Measurements from ENCODE around the gene GUCY2F.

GUCY2F gene

DNA sequence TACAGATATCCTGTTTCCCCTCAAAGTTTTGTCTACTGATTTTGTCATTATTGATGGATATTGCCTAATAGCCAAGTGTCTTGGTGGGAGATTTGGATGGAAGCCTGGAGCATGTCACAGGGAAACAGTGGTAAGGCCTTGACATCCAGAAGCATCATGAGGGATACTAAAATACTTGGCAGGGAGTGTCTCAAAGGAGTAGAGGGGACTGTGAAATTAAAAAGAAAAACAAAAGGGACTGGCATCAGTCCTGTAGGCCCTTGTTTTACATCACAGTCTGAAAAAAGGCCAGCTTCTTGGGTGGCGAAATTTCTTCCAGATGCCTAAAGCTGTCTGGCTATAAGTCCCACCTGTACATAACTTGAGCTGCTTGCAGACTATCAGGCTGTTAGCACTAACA lies 83.8 kb downstream of the GUCY2F start:
- DNase-seq (ENCODE audit: low read depth in 2 of 3, low spot score in 1 of 3): no peak

DNA sequence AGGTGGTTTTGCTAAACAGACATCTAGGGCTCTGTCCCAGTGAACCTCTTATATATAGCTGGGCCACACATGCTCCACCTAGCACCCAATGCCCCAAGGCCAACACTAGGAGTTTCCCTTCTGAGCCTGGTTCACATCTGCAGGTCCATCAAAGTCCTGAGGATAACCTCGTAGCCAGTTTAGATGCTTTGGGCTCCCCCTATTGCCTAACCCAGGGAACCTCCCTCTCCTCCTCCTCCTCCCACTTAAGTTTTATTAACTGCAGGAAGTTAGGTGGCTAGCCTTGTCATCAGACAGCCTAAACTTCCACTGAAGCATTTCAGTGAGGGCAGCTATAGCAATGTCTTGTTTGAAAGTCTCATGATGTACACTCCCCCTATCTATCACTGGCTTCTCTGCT lies 88.0 kb downstream of the GUCY2F start:
- no peak for DNase-seq (ENCODE audit: low read depth in 2 of 3, low spot score in 1 of 3)

DNA sequence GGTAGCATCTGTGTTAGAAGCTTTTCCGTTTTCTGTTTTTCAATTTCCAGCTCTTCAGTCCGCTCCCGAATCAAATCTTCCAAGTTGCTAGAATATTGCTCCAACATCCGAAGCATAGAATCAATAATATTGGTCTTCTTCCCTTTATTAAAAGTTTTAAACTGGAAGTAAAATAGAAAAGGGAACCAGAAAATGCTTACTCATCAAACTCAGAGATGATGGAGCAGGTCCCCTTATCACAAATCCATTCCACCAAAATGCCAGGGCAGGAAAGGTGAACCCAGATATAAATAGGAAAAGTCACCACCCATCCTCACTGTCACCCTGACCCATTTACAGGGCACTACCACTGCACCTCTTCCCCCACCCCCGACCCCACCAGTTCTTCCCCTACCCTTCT lies 89.0 kb downstream of the GUCY2F start:
- no peak for DNase-seq (ENCODE audit: low read depth in 2 of 3, low spot score in 1 of 3)

DNA sequence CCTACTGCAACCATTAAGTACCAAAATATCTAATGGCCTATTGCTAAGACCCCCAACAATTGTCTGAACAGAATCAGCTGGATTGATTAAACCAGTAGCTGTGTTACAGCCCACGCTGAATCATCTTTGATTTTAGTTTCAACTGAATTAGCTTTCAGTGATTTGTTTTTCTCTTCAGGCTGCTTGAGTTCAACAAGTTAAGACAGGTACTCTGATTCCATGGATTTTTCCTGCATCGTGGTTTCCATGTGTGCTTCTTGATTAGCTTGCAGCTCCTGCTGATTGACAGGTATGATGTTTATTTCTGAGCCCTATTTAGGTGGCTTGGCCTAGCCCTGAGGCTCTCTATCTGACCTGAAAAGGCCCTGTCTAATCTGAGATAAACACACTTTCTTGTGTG lies 91.3 kb downstream of the GUCY2F start:
- DNase-seq (ENCODE audit: low read depth in 2 of 3, low spot score in 1 of 3): no peak

DNA sequence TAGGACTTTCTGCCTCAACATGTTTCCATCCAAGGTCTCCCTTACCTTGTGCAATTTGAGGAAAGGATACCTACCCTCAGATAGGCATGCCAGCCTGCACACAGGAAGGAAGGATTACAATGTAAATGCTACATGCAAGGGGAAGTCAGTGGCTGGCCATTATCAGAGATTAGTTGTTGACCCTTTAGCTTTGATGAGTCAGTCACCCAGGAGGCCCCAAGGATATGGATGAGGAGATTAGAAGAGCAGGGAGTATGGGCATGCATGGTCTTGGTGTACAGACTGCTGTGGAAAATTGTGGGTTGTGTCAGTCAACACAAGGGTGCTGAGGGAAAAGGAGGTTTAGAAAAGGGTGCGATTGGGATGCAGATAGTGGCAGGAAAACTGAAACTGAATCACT lies 92.0 kb downstream of the GUCY2F start:
- no peak for DNase-seq (ENCODE audit: low read depth in 2 of 3, low spot score in 1 of 3)

DNA sequence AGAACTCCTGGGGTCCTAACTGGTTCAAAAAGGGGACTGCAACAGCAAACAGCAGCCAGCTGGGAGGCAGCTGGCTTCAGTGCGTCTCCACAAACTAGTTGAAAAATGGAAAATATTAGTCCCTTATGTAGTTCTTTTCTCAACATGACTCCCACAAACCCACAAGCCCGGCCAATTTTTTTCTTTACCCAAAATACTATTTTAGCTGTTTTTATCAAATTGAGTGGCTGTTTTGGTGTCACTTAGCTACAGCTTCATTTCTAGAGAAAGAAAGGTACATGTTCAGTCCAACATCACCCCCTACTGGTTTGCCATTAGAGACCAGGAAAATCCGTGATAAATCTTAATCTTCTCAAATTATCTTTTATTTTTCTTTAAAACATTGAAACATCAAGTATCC lies 97.2 kb downstream of the GUCY2F start:
- peak in 1 of 3 donors; percentile 3 for DNase-seq (ENCODE audit: low read depth in 2 of 3, low spot score in 1 of 3)

DNA sequence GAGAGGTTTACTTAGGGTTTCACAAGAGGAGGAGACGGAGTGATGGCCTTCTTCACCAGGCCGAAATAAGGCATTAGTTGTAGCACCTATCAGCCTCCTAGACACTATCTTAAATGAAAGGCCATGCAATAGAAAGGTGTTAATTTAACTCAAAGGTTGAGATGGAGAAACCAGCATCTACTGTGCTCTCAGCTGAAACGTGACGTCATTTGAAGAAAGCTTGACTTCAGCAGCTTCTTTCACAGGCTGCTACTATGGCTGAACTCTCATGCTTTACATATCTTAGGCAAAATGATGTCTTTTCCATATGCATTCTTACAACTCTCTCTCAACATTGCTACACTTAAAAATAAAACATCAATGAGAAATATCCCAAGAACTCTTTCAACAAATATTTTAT lies 99.6 kb downstream of the GUCY2F start:
- DNase-seq (ENCODE audit: low read depth in 2 of 3, low spot score in 1 of 3): no peak

DNA sequence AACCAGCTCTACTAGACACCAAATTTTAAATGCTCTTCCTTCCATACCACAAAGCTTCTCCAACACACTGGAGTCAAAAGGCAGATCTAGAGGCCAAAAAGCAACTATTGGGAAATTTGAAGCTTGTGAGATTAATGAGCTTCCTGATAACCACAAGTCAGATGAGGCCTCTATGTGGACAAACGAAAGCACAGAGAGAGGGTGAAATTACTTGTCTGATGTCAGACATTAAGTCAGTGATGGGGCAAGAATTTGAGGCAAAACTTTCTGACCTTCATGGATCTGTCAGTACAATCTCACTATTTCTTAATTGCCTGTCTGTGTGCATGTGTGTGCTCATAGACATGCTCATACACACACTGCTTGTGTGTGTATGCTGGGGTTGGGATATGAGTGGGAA lies 103.6 kb downstream of the GUCY2F start:
- DNase-seq (ENCODE audit: low read depth in 2 of 3, low spot score in 1 of 3): no peak

DNA sequence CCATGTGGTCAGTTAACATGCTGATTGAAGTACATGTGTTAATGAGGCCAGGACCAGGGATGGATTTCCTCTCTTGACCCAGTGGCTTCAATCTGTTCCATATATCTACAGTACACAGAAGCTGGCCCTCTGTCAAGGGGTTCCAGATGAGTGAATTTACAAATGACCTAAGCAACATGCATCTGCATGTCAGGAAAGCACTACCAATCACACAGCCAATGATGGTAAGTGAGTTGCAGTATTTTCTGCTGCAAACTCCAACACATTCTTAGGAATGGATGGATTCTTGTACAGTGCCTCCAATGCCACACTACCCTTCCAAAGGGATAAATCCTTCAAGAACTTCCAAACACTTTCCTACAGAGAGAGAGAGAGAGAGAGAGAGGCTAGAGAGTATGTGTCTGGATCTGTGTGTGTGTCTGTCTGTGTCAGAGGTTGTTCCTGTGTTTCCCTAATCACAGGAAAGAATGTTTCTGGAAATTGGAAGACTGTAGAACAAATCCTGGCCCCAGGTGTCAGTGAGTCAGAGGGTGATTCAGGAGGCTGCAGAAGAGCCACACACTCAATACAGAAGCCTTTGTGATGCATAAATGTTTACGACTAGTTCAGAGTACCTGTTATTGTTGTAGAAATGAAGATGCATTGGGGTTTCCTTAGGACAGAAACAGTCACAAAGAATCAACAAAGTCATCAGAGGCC lies 107.5 kb downstream of the GUCY2F start:
- no peak for DNase-seq (ENCODE audit: low read depth in 2 of 3, low spot score in 1 of 3)

DNA sequence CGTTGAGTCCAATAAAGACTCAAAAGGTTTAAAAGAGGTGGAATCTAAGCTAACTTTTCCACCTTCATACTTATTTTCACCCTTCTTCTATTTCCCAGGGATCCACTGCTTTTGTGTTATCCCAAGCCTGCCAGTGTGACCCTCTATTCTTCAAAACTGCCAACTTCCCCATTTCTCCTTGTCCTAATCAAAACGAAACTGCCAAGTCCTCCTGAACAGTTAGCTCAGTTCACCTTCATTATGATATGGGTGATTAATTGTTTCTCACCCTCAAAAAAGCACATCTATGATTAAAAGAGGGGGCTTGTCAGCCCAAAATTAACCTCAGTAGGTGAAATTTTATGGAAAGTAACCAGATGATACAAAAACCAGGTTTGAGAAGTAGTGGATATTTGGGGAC lies 108.4 kb downstream of the GUCY2F start:
- DNase-seq (ENCODE audit: low read depth in 2 of 3, low spot score in 1 of 3): no peak

DNA sequence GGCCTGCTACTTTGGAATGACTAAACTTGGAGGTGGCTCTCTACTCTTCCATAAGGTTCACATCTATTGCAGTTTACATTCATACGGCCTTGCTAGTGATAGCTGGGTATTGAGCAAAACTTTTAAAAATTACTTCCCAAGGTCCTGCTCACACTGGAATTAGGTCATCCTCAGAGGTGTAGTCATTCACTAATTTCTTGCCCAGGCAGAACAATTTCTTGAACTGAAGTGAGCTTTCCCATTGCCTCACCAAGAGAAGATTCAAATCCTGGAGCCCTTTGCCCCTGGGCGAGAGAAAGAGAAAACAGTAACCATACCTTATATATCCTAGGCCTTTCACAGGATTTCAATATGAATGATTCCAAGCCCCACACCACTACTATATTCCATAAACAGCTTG lies 109.2 kb downstream of the GUCY2F start:
- no peak for DNase-seq (ENCODE audit: low read depth in 2 of 3, low spot score in 1 of 3)

DNA sequence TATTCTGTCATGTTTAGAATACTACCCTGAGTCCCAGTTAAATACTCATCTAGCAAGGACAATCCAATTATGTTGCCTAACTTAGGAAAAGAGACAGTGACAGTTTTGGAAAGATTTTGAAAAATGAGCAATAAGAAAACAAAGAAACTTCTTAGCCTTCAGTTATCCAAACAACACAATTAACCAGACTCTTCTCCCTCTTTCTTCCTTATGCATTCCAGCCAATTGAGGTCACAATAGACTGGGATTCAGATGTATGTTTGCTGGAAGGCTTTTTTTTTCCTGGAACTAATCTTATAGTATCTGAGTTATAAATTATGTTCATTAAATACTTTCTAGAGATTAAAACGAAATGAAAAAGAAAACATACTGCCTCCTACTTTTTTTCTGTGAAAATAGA lies 109.6 kb downstream of the GUCY2F start:
- no peak for DNase-seq (ENCODE audit: low read depth in 2 of 3, low spot score in 1 of 3)

DNA sequence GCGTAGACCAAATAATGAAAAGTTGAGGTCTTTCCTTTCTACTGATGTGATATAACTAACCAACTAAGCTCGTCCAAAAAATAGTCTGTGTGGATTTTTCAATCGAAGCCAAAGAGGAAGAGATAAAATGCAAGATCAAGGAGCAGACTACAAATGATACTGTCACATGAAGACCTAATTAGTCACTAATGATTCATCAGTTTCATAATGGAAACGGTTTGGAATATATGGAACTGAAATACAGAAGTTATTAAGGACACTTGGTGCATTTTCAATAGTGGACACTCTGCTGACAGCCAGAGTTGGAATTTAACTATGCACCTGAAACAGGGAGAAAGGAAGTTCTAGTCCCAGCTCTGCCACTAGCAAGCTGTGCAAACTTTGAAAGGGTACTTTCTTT lies 119.8 kb downstream of the GUCY2F start:
- no peak for DNase-seq (ENCODE audit: low read depth in 2 of 3, low spot score in 1 of 3)

DNA sequence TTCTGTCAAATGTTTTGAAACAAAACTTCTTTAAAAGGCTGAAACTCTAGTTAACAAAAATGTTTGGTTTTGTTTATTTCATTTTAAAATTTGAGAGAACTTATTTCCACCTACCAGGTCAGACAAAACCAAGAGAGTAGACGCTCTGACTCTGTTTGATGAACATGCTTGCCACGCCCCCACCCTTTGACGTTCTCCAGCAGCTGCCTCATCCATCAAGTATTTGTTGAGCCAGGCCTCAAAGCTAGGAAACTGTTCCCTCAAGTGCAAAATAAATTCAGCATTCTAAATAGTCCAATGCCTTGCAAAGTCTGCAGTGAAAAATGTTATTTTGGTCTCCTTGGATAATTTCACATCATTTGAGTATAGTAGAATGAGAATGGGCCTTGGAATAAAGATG lies 121.6 kb downstream of the GUCY2F start:
- DNase-seq (ENCODE audit: low read depth in 2 of 3, low spot score in 1 of 3): no peak

DNA sequence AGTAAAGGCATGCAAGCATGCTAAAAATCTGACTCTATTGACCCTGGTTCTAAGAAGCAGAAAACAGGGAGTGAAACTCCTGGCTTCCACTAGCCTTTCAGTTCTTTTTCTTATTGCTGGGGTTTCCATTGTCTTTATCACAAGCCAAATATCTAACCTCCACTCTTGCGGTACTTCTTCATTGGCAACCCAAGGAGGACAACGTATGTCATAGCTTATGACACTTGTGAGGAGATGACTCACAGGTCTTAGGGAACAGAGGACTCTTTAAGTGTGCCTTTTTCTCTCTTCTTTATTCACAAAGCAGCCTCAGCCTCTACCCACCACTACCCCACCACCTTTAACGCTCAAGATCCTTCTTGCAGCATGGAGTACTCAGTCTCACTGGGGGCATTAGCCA lies 124.2 kb downstream of the GUCY2F start:
- no peak for DNase-seq (ENCODE audit: low read depth in 2 of 3, low spot score in 1 of 3)

DNA sequence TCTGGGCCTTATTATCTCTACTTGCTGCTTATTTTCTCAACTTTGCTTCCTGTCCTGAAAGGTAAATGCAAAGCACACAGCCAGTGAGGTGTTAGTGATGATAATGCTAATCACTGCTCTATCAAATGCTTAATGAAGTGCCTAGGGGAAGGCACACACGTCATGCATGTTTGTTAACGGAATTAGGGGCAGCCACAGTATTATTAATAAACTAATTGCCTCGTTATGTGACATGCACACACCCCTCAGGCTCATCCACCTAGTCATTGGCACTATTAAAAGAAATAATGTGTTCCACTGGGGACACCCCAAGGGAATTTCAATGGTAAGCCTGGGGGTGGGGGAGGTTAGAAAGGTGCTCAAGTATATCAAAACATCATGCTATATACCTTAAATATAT lies 125.2 kb downstream of the GUCY2F start:
- no peak for DNase-seq (ENCODE audit: low read depth in 2 of 3, low spot score in 1 of 3)

DNA sequence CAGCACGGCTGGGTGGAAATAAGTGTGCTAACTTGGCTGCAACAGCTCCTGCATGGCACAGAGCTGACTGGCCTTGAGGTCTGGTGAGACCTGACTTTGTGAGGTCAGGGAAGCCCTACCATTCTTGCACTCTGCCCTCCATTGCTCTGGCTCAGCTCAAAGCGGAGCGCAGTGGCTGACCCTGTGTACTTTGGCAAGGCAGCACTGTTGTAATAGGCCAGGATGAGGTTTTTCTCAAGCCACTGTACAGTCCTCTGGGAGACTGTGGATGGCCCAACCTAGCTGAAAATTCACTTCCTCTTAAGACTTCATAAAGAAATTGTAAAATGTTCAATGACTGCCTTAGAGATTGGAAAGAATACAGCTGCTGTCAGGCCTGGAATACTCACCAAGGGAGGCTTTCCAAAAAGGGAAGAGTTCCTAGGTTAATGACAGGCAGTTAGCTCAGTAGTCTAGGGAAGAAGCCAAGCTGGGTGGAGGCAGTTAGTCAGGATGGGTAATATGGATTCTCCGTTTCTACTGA lies 129.8 kb downstream of the GUCY2F start:
- DNase-seq (ENCODE audit: low read depth in 2 of 3, low spot score in 1 of 3): no peak

DNA sequence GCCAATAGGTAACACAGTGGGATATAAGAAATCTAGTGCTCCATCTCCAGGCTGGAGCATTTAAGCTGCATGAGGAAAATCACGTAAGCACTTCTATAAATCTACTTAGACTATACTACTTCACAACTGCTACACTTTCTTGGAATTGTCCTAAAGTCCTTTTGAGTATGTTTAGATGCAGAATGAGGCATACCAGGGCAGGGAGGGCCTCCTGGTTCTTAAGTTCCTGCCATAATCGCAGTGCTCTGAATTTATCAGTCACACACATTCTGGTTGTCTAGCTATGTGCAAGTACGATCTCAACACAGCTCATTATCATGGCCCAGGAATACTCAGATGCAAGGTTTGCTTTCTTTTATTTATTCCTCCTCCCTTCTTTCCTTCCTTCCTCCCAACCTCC lies 130.3 kb downstream of the GUCY2F start:
- no peak for DNase-seq (ENCODE audit: low read depth in 2 of 3, low spot score in 1 of 3)

DNA sequence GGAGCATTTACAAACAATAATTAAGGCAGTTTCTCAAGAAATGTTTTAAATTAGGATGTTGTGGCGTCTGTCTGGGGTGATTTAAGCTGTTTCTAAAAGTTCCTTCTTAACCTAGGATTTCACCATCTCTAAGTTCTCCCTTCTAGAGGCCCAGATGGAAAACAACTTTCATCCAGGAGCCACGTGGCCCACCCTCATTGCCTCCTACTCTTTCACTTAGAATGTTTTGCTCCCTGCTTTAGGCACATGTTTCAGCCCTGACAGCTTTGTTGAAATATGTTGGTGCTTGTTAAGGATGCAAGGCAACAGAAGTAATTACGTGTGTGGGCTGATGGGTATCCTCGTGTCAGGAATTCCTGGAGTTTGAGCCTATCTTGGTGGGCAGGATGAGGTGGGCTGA lies 131.3 kb downstream of the GUCY2F start:
- no peak for DNase-seq (ENCODE audit: low read depth in 2 of 3, low spot score in 1 of 3)

DNA sequence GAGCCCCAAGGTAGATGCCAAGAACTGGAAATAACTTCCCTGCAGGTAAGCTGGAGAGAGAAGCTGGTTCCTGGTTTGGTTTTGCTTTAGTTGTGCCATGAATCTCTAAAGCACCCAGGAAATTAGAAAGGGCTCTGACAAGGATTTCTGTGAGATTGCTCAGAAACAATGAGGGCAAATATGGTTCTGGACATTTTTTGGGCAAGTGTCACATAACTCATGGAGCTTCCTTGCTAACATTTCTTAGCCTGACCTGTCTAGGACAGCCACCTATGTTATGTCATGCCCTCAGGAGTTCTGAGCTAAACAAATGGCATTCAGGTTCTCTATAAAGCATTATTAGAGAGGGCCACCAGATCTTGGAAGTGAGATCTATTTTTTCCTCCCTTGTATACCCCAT lies 131.8 kb downstream of the GUCY2F start:
- DNase-seq (ENCODE audit: low read depth in 2 of 3, low spot score in 1 of 3): no peak

DNA sequence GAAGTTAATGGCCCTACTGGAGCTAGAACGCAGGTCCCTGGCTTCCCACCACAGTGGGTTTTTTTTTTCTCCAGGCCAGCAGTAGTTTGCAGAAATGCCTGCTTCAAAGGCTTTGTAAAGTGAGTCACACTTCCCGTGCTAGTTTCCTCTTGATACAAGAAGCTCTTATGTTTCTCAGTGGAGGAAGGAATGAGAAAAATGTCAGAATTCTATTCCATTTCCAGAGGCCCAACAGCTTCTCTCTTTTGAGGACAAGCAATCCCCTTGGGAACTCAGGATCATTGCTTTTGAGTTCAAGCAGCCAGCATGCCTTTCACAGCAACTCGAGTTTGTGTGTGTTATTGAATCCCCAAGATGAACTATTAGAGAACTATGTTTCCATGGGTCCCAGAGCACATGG lies 134.3 kb downstream of the GUCY2F start:
- DNase-seq (ENCODE audit: low read depth in 2 of 3, low spot score in 1 of 3): no peak

DNA sequence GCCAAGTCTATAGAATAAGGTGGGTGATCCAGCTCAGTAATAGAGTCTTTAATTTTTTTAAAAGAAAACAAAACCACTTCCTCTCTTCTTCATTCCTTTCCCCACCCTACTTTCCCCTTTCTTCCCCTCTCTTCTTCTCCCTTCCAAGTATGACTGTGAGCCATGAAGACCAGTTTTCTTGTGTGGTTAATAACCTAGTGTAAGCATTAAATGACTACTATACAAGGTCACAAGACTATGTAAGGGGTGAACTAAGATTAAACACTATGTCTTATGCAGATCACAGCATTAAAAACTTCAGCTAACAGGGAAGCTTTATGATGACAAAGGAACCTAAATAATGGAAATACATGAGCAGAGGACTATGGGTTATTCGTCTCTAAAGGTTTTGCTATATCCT lies 135.4 kb downstream of the GUCY2F start:
- no peak for DNase-seq (ENCODE audit: low read depth in 2 of 3, low spot score in 1 of 3)

DNA sequence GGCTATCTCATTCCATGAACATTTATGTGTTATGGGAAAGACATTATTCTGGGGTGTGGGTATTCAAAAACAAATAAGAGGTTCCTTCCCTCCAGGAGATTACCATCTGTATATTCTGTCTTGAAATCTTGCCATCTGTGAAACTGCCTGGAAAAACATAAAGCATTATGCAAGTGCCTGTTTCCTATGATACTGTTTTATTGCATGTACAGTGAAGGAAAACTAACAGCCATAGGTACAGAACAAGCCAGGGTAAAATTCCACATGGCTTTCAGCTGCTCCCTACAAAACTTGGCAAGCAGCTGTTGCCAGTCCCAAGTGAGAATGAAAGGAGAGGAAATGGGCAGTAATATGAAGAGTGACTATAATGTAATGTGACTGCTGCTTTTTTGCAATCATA lies 136.0 kb downstream of the GUCY2F start:
- no peak for DNase-seq (ENCODE audit: low read depth in 2 of 3, low spot score in 1 of 3)

DNA sequence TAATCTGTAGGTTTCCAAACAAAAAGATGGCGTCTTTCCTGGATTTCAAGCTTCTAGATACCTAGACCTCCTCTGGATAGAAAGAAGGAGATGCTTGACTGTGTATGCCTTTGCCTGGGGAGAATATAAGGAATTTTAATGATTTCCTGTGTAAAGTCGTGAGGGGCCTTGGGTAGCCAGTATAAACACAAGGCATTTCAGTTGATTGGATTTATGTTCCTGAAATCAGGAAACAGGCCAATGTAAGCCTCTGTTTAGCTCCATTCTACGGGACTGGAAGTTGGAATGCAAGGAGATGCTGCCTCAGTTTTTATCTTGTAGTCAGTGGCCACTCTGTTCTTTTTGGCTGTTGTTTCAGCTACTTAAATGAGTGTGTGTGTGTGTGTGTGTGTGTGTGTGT lies 137.2 kb downstream of the GUCY2F start:
- no peak for DNase-seq (ENCODE audit: low read depth in 2 of 3, low spot score in 1 of 3)
